ENCODE measurements around the gene COMMD8.
"Not testable (repeated sequence)": the region's sequence is repeated elsewhere in the genome, so short reads cannot be mapped to it uniquely, and the experiment has no call there.

The COMMD8 gene

GRCh38 chr4:47493238-47494123 is 30.0 kb upstream of the COMMD8 start:
- H3K36me3 ChIP-seq (ENCODE audit: insufficient read depth, low read length) = no peaks in the 10 kb centered on the region
- H3K27ac ChIP-seq = no peak overlapping the region
- no peak for DNase-seq (ENCODE audit: low read depth, low spot score)
- no peak overlapping the region for H3K4me3 ChIP-seq
- H3K9me3 ChIP-seq (ENCODE audit: low read depth, low read length) = no peaks in the 10 kb centered on the region; the same call in 1 of the 2 replicates
- no peak for TF ChIP-seq FOXP2 (optimal IDR thresholded peaks at IDR 0.05; ENCODE audit: control extremely low read depth, extremely low read length, insufficient read depth)
- no peak for TF ChIP-seq EZH2 (IDR thresholded peaks at IDR 0.05)
- no peak for TF ChIP-seq POLR2AphosphoS5 (IDR thresholded peaks at IDR 0.05; ENCODE audit: borderline replicate concordance, low read depth, low read length)
- no peak overlapping the region for H3K9ac ChIP-seq (ENCODE audit: insufficient read length)

- Histone ChIP-seq H3K9ac (ENCODE audit: insufficient read length) (no peak overlapping the region), H3K27ac (no peak overlapping the region), H3K4me3 (no peak overlapping the region), H3K9me3 (ENCODE audit: low read depth, low read length) (no peaks in the 10 kb centered on the region; the same call in 1 of the 2 replicates), H3K36me3 (ENCODE audit: insufficient read depth, low read length) (no peaks in the 10 kb centered on the region)
- no peak for DNase-seq (ENCODE audit: low read depth, low spot score)
- no peak for TF ChIP-seq EZH2 (IDR thresholded peaks at IDR 0.05)
- TF ChIP-seq POLR2AphosphoS5 (IDR thresholded peaks at IDR 0.05; ENCODE audit: borderline replicate concordance, low read depth, low read length) = no peak
- no peak for TF ChIP-seq FOXP2 (optimal IDR thresholded peaks at IDR 0.05; ENCODE audit: control extremely low read depth, extremely low read length, insufficient read depth)
Measured at GRCh38 chr4:47490550-47490949, 27.0 kb upstream of the COMMD8 start.

- TF ChIP-seq EZH2 (IDR thresholded peaks at IDR 0.05) = no peak
- no peak for TF ChIP-seq FOXP2 (optimal IDR thresholded peaks at IDR 0.05; ENCODE audit: control extremely low read depth, extremely low read length, insufficient read depth)
- no peak for TF ChIP-seq POLR2AphosphoS5 (IDR thresholded peaks at IDR 0.05; ENCODE audit: borderline replicate concordance, low read depth, low read length)
- H3K27ac ChIP-seq = no peak overlapping the region
- no peak overlapping the region for H3K9ac ChIP-seq (ENCODE audit: insufficient read length)
- no peak for DNase-seq (ENCODE audit: low read depth, low spot score)
- no peaks in the 10 kb centered on the region; the same call in 1 of the 2 replicates for H3K9me3 ChIP-seq (ENCODE audit: low read depth, low read length)
- no peaks in the 10 kb centered on the region for H3K36me3 ChIP-seq (ENCODE audit: insufficient read depth, low read length)
- no peak overlapping the region for H3K4me3 ChIP-seq
Measured at GRCh38 chr4:47488706-47489105, 25.2 kb upstream of the COMMD8 start.

GRCh38 chr4:47486727-47487126 is 23.2 kb upstream of the COMMD8 start:
- not testable (repeated sequence) for H3K27ac ChIP-seq; H3K9me3 ChIP-seq (ENCODE audit: low read depth, low read length); H3K36me3 ChIP-seq (ENCODE audit: insufficient read depth, low read length); H3K4me3 ChIP-seq; H3K9ac ChIP-seq (ENCODE audit: insufficient read length); DNase-seq (ENCODE audit: low read depth, low spot score)

GRCh38 chr4:47486231-47486673 is 22.8 kb upstream of the COMMD8 start:
- no peaks in the 10 kb centered on the region; the same call in 1 of the 2 replicates for H3K9me3 ChIP-seq (ENCODE audit: low read depth, low read length)
- peak overlapping the region; percentile 82 for H3K4me3 ChIP-seq
- peak overlapping the region; percentile 63 for H3K9ac ChIP-seq (ENCODE audit: insufficient read length)
- TF ChIP-seq POLR2AphosphoS5 (IDR thresholded peaks at IDR 0.05; ENCODE audit: borderline replicate concordance, low read depth, low read length) (no peak), EZH2 (IDR thresholded peaks at IDR 0.05) (no peak), FOXP2 (optimal IDR thresholded peaks at IDR 0.05; ENCODE audit: control extremely low read depth, extremely low read length, insufficient read depth) (no peak)
- DNase-seq (ENCODE audit: low read depth, low spot score) = no peak
- H3K27ac ChIP-seq = no peak overlapping the region
- H3K36me3 ChIP-seq (ENCODE audit: insufficient read depth, low read length) = no peaks in the 10 kb centered on the region

- peak overlapping the region; percentile 82 for H3K4me3 ChIP-seq
- no peak overlapping the region for H3K27ac ChIP-seq
- no peak for TF ChIP-seq FOXP2 (optimal IDR thresholded peaks at IDR 0.05; ENCODE audit: control extremely low read depth, extremely low read length, insufficient read depth)
- no peak for TF ChIP-seq EZH2 (IDR thresholded peaks at IDR 0.05)
- TF ChIP-seq POLR2AphosphoS5 (IDR thresholded peaks at IDR 0.05; ENCODE audit: borderline replicate concordance, low read depth, low read length) = no peak
- no peaks in the 10 kb centered on the region; the same call in 1 of the 2 replicates for H3K9me3 ChIP-seq (ENCODE audit: low read depth, low read length)
- H3K36me3 ChIP-seq (ENCODE audit: insufficient read depth, low read length) = no peaks in the 10 kb centered on the region
- H3K9ac ChIP-seq (ENCODE audit: insufficient read length) = peak overlapping the region; percentile 63
- DNase-seq (ENCODE audit: low read depth, low spot score) = no peak
Measured at GRCh38 chr4:47485768-47486167, 22.3 kb upstream of the COMMD8 start.

GRCh38 chr4:47485047-47485692 is 21.7 kb upstream of the COMMD8 start, which contains the start of gene ATP10D:
Gene ATP10D, plus strand, starts transcription at chr4:47485275. Its CDS starts 27,266 bp downstream, at chr4:47512541.
- Histone ChIP-seq H3K9ac (ENCODE audit: insufficient read length) (peak within 1 kb of the TSS; percentile 63), H3K4me3 (peak within 1 kb of the TSS; percentile 82), H3K27ac (no peak within 1 kb of the TSS; the same call in 1 of the 2 replicates), H3K9me3 (ENCODE audit: low read depth, low read length) (no peaks in the 10 kb centered on the region; the same call in 1 of the 2 replicates), H3K36me3 (ENCODE audit: insufficient read depth, low read length) (no peaks in the 10 kb centered on the region)
- DNase-seq (ENCODE audit: low read depth, low spot score) = peak; percentile 35
- TF ChIP-seq POLR2AphosphoS5 (IDR thresholded peaks at IDR 0.05; ENCODE audit: borderline replicate concordance, low read depth, low read length) (peak; percentile 83), FOXP2 (optimal IDR thresholded peaks at IDR 0.05; ENCODE audit: control extremely low read depth, extremely low read length, insufficient read depth) (no peak)

GRCh38 chr4:47484168-47484567 is 20.7 kb upstream of the COMMD8 start:
- no peaks in the 10 kb centered on the region; the same call in 1 of the 2 replicates for H3K9me3 ChIP-seq (ENCODE audit: low read depth, low read length)
- no peaks in the 10 kb centered on the region for H3K36me3 ChIP-seq (ENCODE audit: insufficient read depth, low read length)
- no peak overlapping the region for H3K9ac ChIP-seq (ENCODE audit: insufficient read length)
- DNase-seq (ENCODE audit: low read depth, low spot score) = no peak
- TF ChIP-seq EZH2 (IDR thresholded peaks at IDR 0.05) (no peak), POLR2AphosphoS5 (IDR thresholded peaks at IDR 0.05; ENCODE audit: borderline replicate concordance, low read depth, low read length) (no peak), FOXP2 (optimal IDR thresholded peaks at IDR 0.05; ENCODE audit: control extremely low read depth, extremely low read length, insufficient read depth) (no peak)
- no peak overlapping the region for H3K27ac ChIP-seq
- no peak overlapping the region for H3K4me3 ChIP-seq

Measured in SK-N-MC (cell line).